Kidney (tissue), 14 donors: Measurements from ENCODE around the gene UBL7. TPM values are rescaled to one million over a fixed set of nuclear protein-coding genes. Genes with fewer than 3 reads are reported as not detected.

Experiments used
- DNase-seq, 5 donors: peaks; one replicate each; pipeline ENCODE4 v3.0.0-alpha.2; 2013 to 2020
- FAIRE-seq: peaks from 2 replicates; lab custom pipeline; 2012; peaks lifted over from hg19 to GRCh38; lab: Jason Lieb, UNC
- H3K27ac ChIP-seq, 2 donors: one replicate each; pipeline ENCODE4 v1.7.0; 2013; ENCODE audit warnings: low read depth in 2 of 2, low read length in 2 of 2, inconsistent platforms in 1 of 2
- H3K27me3 ChIP-seq: one replicate; pipeline ENCODE4 v1.7.1; 2013; ENCODE audit warnings: low read length, inconsistent platforms; ENCODE audit not compliant: control insufficient read depth, insufficient read depth
- H3K36me3 ChIP-seq, 3 donors: one replicate each; pipeline versions ENCODE4 v1.7.0 to v1.7.1; 2013; ENCODE audit warnings: low read length in 3 of 3, control low read depth in 1 of 3, inconsistent platforms in 1 of 3; ENCODE audit not compliant: insufficient read depth in 3 of 3, control insufficient read depth in 2 of 3
- H3K4me1 ChIP-seq, 3 donors: one replicate each; pipeline versions ENCODE4 v1.7.0 to v1.7.1; 2013; ENCODE audit warnings: low read length in 3 of 3, inconsistent platforms in 1 of 3, low read depth in 1 of 3; ENCODE audit not compliant: control insufficient read depth in 2 of 3, insufficient read depth in 2 of 3
- H3K4me3 ChIP-seq, 3 donors: one replicate each; pipeline versions ENCODE4 v1.7.0 to v1.8.1; 2013; ENCODE audit warnings: low read length in 3 of 3, control low read depth in 1 of 3, inconsistent platforms in 1 of 3
- H3K9ac ChIP-seq, 3 donors: one replicate each; pipeline versions ENCODE4 v1.7.0 to v1.7.1; 2013; ENCODE audit warnings: low read length in 3 of 3, control low read depth in 1 of 3, inconsistent platforms in 1 of 3
- H3K9me3 ChIP-seq, 3 donors: one replicate each; pipeline versions ENCODE4 v1.7.0 to v1.7.1; 2013; ENCODE audit warnings: low read length in 3 of 3, control low read depth in 1 of 3, inconsistent platforms in 1 of 3; ENCODE audit not compliant: control insufficient read depth in 2 of 3, insufficient read depth in 1 of 3
- intact Hi-C: fragments of 100-400 bp; cut with DNase I; formaldehyde crosslinking; loops from one replicate; pipeline ENCODE4 v1.11.1; 2022
- polyA plus RNA-seq: library from polyadenylated mRNA; stranded (reverse); fragments of 350-450 nt; fragmentation: Illumina TruSeq; extraction: RNeasy Lipid Tissue Mini Kit (QIAGEN cat#74804); gene quantifications from one replicate; pipeline ENCODE4 v1.2.3, GENCODE V29; 2014; ENCODE audit warnings: low read depth, low replicate concordance; ENCODE audit not compliant: insufficient read depth
- total RNA-seq: library from RNA; stranded (reverse); fragmentation: NEBNext Ultra II Directional; extraction: Animal tissue kit (Norgen Biotek cat#: 25700); gene quantifications from one replicate; pipeline ENCODE4 v1.2.1, GENCODE V29; 2021
- TF ChIP-seq, protein P1 (sequence below): IDR thresholded peaks from 3 replicates; pipeline ENCODE4 v1.5.1; 2012; ENCODE audit warnings: mild to moderate bottlenecking, moderate library complexity, borderline replicate concordance; ENCODE audit not compliant: insufficient read depth; ENCODE audit errors: extremely low read depth
- donor health status: control.
- donor health status: control.
- donor health status: control.
- donor health status: control.
- donor health status: control.
- donor health status: DM: yes; HTN: yes; CAD: no.
- donor health status: Normal renal cell carcinoma (clear cell type).

Gene UBL7
- total and polyA plus RNA-seq, 2 donors from 2014 or later = 32.9 to 75.8 TPM

DNA sequence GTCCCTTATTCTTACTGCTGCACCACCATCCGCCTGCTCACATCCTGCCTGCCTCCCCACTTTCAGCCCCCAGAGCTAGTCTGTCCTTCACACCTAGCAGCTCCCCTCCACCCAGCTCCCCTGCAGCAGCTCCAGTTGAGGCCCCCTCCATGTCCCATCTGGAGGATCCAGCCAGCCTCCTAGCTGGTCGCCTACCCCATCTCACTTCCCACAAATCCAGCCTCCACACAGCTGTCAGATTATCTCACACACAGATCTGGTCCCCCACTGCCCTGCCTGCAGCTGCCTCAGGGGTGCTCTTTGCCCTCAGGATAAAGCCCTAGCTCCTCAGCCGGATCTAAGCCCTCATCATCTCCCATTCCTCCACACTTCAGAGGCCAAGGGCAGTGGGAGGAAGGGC, 18.4 kb downstream of the UBL7 start:
- intact Hi-C loops = no loop called here

DNA sequence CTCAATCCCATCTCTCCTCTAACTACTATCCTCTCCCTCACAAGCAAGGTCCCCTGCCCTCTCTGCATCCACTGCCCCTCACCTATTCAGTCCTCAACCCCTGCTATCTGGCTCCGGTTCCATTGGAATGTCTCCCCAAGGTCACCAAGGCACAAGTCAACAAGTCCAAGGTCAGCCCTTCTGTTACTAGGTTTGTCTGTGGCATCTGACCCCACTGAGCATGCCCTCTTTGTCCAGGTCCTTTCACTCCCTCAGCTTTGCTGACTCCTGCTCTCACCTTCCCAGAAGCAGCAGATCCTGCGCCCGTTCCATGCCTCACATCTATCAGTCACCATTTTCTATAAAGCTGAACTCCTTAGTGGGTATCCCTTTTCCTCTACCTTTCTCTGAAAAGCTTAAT, 18.9 kb downstream of the UBL7 start:
- H3K9me3 ChIP-seq = no peaks in the 10 kb centered on the region
- FAIRE-seq (no peak), DNase-seq (no peak)
- intact Hi-C loops = no loop called here
- no peak overlapping the region for H3K27ac ChIP-seq
- TF ChIP-seq, protein P1, sequence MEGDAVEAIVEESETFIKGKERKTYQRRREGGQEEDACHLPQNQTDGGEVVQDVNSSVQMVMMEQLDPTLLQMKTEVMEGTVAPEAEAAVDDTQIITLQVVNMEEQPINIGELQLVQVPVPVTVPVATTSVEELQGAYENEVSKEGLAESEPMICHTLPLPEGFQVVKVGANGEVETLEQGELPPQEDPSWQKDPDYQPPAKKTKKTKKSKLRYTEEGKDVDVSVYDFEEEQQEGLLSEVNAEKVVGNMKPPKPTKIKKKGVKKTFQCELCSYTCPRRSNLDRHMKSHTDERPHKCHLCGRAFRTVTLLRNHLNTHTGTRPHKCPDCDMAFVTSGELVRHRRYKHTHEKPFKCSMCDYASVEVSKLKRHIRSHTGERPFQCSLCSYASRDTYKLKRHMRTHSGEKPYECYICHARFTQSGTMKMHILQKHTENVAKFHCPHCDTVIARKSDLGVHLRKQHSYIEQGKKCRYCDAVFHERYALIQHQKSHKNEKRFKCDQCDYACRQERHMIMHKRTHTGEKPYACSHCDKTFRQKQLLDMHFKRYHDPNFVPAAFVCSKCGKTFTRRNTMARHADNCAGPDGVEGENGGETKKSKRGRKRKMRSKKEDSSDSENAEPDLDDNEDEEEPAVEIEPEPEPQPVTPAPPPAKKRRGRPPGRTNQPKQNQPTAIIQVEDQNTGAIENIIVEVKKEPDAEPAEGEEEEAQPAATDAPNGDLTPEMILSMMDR = no peak
- H3K4me3 ChIP-seq = no peak overlapping the region
- H3K36me3 ChIP-seq = peaks cover 0 to 10% (median 3%) of the 10 kb centered on the region in 3 donors
- peaks cover 0 to 5% (median 0%) of the 10 kb centered on the region in 3 donors for H3K4me1 ChIP-seq
- no peaks in the 10 kb centered on the region for H3K27me3 ChIP-seq
- H3K9ac ChIP-seq = no peak overlapping the region

More for the DNA sequence above, 18.4 kb downstream of the UBL7 start:
- Histone ChIP-seq H3K36me3 (peaks cover 0 to 11% (median 6%) of the 10 kb centered on the region in 3 donors), H3K27me3 (no peaks in the 10 kb centered on the region), H3K4me1 (peaks cover 0 to 5% (median 0%) of the 10 kb centered on the region in 3 donors), H3K27ac (no peak overlapping the region), H3K4me3 (no peak overlapping the region), H3K9me3 (no peaks in the 10 kb centered on the region), H3K9ac (no peak overlapping the region)
- no peak for DNase-seq
- no peak for FAIRE-seq
- TF ChIP-seq, protein P1 = no peak

DNA sequence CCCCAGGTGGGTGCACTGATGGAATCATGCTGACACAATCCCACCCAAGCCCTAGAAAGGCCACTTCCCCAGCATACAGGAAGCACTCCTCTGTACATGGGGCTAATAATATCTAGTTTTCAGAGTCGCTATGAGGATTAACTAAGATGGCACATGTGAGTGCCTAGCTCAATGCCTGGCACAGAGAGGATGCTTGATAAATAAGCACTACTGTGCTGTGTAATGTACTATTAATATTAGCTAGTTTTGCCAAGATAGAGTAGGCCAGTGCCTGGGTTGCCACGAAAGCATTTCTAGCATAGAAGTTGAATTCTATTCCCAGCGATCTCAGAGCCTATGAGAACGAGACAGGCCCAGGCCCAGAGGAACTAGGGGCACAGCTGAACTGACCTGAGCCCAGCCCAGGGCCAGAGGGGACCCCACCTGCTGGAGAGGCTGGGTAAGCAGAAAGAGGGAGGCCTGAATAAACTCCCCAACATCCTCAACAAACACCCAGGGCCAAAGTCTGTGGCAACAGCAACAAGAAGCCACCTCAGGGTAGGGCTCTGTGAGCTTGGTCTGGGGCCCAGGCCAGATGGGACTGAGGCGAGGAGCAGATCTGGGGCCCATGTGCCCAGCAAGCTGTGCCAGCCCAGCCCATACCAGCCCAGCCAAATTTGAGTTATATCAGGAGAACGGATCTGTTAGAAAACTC, 19.6 kb downstream of the UBL7 start:
- peaks cover 0 to 6% (median 0%) of the 10 kb centered on the region in 3 donors for H3K36me3 ChIP-seq
- no peak overlapping the region for H3K9ac ChIP-seq
- H3K4me1 ChIP-seq = peaks cover 0 to 5% (median 0%) of the 10 kb centered on the region in 3 donors
- TF ChIP-seq, protein P1 = no peak
- no peak overlapping the region for H3K4me3 ChIP-seq
- intact Hi-C loops = no loop called here
- no peak overlapping the region for H3K27ac ChIP-seq
- no peak for FAIRE-seq
- H3K27me3 ChIP-seq = no peaks in the 10 kb centered on the region
- H3K9me3 ChIP-seq = no peaks in the 10 kb centered on the region
- no peak for DNase-seq
